Smooth muscle cell of the brain vasculature (primary cell): ENCODE results near the gene ROR1.
"Not testable (repeated sequence)": the region's sequence is repeated elsewhere in the genome, so short reads cannot be mapped to it uniquely, and the experiment has no call there.

Experiments
- DNase-seq: peaks from one replicate; pipeline ENCODE4 v3.0.0-alpha.2; 2012; ENCODE audit warnings: low read depth, low spot score

Gene ROR1

DNA sequence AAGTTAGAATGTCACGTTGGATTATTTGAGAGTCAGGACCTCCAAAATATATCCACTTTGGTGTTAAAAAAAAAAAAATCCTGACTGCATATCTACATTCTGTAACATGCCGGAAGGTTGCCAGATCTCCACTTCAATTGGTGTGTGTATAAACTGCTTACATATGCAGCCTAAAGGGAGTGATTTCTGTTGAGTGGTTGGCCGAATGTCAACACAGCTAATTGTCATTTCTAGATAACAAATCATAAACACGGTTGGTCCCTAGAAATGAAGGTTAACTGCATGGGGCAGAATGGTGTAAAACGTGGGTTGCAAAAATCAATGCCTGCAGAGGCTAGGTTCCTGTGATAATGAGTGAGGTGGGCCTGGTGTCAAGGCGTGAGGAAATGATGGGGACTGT, 15.0 kb upstream of the ROR1 start:
- DNase-seq = no peak

DNA sequence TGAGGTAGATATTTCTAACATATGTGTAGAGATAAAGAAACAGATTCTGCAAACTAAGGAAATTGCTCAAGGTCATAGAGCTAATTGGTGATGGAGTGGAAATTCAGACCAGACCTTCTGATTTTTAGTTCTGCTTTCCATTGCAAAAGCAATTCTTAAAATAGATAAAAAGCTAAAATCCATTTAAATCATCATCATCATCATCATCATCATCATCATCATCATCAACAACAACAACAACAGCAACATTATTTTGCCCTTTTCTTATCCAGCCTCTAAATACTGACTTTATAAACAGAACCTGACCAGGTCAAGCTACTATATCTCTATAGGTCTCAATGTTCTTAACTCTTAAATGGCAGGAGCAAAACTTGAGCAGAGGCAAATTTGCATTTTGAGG, 14.0 kb upstream of the ROR1 start:
- no peak for DNase-seq

- DNase-seq = no peak
These were observed 3.4 kb upstream of the ROR1 start for GRCh38 chr1:63770381-63770780.

DNA sequence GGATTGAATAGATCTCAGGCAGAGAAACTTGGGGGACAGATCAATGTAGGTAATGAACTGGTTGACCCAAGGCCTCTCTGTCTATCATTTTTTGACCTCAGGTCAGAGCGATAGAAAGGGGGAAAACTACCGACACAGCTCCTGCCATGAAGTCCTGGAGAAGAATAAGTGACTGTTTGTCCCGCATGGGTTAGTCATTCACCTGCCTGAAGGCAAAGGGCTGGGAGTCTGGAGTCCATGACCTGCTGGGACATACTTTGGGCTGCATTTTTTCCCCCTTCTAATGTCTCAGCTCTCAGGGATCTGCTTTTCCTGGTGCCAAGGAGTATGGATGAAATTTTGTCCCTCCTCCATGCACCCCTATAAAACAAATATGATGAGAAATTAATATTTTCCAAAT, 1.6 kb upstream of the ROR1 start:
- no peak for DNase-seq

DNA sequence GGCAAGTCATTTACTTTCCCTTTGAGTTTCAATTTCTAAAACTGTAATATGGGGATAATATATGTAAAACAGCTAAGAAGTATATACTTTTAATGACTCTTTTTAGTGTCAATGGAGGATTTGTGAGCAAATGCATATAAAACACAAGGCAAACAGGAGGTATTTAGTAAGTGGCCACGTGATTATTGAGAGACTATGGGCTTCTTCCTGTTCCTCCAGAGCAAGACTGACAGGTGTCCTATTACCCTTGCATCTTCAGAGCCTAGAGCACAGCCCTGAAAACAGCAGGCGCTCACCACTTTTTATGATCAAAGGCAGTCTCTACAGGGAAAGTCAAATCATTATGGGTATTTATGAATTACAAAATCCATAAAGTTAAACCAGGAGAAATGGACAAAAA, 941 bp upstream of the ROR1 start:
- no peak for DNase-seq

GRCh38 chr1:63773496-63773814, 362 bp upstream of the ROR1 start:
- DNase-seq = no peak

GRCh38 chr1:63774617-63775417, 1.0 kb downstream of the ROR1 start:
- DNase-seq = no peak

DNA sequence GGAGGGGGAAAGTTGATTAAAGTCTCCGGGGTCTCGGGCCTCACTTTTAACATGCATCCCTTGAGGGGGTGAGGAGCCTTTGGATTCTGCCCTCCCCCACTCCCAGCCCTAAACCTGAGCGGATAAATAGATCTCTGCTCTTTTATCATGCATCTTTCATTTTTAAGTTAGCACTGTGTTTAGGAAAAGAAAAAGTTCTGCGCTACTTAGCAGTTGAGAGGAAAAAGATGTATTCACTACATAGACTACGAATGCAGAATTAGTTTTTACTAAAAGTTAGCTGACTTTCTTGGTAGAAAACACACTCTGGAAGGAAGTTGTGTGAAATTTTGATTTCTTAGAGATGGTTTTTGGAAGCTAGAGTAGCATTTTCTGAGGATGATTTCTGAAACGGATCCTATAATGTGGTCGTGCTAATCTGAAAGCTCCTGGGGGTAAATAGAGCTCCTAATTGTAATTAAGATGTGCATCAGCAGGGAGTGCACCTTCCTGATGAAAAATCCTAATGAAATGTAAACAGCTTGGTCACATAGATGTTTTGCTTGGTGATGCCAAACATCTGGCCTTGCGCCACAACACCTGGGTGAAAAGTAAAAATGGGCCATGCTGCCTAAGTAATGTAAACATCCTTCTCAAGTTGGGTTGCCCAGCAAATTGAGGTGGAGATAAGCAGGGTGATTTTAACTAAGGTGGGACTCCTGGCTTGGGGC, 1.8 kb downstream of the ROR1 start:
- DNase-seq = no peak

- no peak for DNase-seq
These were observed 3.5 kb downstream of the ROR1 start for GRCh38 chr1:63777286-63777685.

GRCh38 chr1:63777965-63778880, 4.4 kb downstream of the ROR1 start:
- no peak for DNase-seq

- DNase-seq = no peak
These were observed 5.8 kb downstream of the ROR1 start for GRCh38 chr1:63779338-63780211.

- no peak for DNase-seq
These were observed 6.7 kb downstream of the ROR1 start for GRCh38 chr1:63780565-63780964.

DNA sequence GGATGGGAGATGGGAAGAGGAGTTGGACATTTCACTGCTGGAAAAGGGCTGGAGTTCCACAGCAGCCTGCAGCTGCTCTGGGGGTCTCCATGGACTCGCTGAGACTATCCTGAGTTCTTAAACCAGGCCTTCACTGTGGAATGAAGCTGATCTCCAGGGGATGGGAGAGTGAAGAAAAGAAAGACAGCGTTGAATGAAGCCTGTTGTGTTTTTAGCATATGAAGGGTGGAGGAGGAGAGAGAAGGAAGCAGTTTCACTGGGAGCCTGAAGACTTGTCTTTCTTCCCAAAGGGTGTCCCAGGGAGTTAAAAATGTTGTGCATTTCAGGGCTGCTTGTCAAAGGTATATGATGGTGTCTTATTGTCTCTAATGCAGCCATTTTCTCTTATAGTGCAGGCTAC, 9.2 kb downstream of the ROR1 start:
- no peak for DNase-seq

GRCh38 chr1:63784083-63784482, 10.3 kb downstream of the ROR1 start:
- no peak for DNase-seq

GRCh38 chr1:63784489-63785390, 10.9 kb downstream of the ROR1 start:
- DNase-seq = no peak

DNA sequence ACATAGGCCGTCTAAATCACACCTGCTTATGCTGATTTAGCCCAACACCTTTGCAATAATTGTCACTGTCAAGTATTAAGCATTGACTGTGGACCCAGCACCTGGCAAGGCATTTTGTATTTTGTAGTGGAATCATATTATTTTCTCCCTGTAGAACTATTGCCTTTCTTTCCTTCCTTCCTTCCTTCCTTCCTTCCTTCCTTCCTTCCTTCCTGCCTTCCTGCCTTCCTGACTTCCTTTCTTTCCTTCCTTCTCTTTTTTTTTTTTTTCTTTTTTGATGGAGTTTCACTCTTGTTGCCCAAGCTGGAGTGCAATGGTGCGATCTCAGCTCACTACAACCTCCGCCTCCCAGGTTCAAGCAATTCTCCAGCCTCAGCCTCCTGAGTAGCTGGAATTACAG, 13.5 kb downstream of the ROR1 start:
- DNase-seq = not testable (repeated sequence)

DNA sequence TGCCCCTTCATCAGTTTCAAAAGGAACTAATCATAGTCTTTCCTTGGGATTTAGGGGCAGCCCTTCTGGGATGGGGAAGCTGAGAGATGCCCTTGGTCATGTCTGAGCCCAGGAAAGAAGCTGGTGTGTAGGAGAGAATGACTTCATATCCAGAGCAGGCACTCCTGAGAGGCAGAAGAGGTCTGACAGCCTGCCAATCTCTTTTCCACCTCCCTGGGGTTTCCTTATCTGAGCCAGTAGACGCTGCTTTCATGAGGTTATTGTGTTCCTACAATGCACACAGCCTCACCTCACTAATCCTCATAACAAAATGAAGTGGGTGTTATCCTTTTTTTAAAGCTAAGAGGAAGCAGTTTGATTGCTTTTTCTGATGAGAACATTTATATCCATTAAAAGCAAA, 14.1 kb downstream of the ROR1 start:
- DNase-seq = no peak

- no peak for DNase-seq
These were observed 16.2 kb downstream of the ROR1 start for GRCh38 chr1:63789856-63790605.

DNA sequence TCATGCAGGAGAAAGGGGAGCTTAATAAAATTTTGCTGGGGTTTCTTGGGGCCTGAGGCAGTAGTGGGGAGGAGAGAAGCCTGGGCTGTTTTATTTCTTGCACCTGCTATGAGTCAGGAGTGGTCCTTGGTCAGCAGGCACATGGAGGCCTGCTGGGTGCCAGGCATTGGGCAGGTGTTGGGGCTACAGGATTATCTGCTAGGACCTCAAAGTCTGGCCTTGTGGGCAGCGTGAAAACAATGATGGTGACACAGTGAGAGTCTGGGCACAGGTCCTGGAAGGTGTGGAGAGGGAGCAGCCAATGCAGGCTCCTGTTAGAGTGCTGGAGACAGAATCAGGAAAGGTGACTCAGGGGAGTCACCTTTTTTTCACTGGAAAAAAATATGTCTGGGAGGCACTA, 17.2 kb downstream of the ROR1 start:
- no peak for DNase-seq

DNA sequence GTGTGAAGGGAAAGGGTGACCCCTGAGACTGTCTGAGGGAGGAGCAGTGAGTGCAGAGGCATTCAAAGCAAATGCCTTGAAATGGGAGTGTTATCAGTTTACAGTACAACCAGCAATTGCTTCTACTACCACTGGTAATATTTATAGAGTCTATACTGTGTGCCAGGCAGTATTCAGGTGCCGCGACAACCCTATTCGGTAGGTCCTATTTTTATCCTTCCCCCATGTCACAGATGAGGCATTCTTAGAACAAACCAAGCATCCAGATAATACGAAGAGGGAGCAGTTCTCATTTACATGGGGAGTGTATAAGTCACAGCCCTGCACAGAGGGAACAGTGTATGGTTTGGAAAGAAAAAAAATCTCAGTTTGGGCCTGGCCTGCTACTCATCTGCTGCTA, 18.3 kb downstream of the ROR1 start:
- no peak for DNase-seq
